ENCODE measurements around the gene HOXD11. TPM values are rescaled to one million over a fixed set of nuclear protein-coding genes. Genes with fewer than 3 reads are reported as not detected.

HOXD11 gene
- total RNA-seq, 2 experiments from 2014 or later = not detected

GRCh38 chr2:176068419-176068832, 38.7 kb upstream of the HOXD11 start:
- ChIA-PET CTCF (ENCODE audit: unreplicated experiment) (no interaction called here), POLR2A (no interaction called here)
- no peaks in the 10 kb centered on the region for H3K4me1 ChIP-seq (ENCODE audit: insufficient read depth, low read length, poor library complexity, severe bottlenecking)
- H3K4me3 ChIP-seq (ENCODE audit: low read depth, low read length, poor library complexity, severe bottlenecking) = no peak overlapping the region
- H3K9me3 ChIP-seq (ENCODE audit: low read length) = no peaks in the 10 kb centered on the region
- no peak overlapping the region for H3K4me2 ChIP-seq (ENCODE audit: low read length)
- H4K20me1 ChIP-seq (ENCODE audit: insufficient read depth, low read length) = no peaks in the 10 kb centered on the region
- H3K9me2 ChIP-seq (ENCODE audit: insufficient read depth, low read length) = no peaks in the 10 kb centered on the region
- BruUV-seq (replicated peaks) = no TSS peak
- DNase-seq (ENCODE audit: low spot score) = no peak
- no peaks in the 10 kb centered on the region for H3K36me3 ChIP-seq (ENCODE audit: insufficient read depth, low read length)
- TF ChIP-seq CTCF (conservative IDR thresholded peaks at IDR 0.05; ENCODE audit: low read length) = no peak
- no peak for TF ChIP-seq EZH2phosphoT487 (IDR thresholded peaks at IDR 0.05; ENCODE audit: borderline replicate concordance, low read depth, low read length)
- intact Hi-C loops (cut with micrococcal nuclease; ENCODE audit: unreplicated experiment) = no loop called here
- no peak overlapping the region for H2AFZ ChIP-seq (ENCODE audit: low read length)
- H3K79me2 ChIP-seq (ENCODE audit: insufficient read depth, low read depth, low read length) = no peaks in the 10 kb centered on the region
- H3K27ac ChIP-seq (ENCODE audit: low read depth, low read length, poor library complexity, severe bottlenecking) = no peak overlapping the region

- no peaks in the 10 kb centered on the region for H3K36me3 ChIP-seq (ENCODE audit: insufficient read depth, low read length)
- DNase-seq (ENCODE audit: low spot score) = no peak
- no peak overlapping the region for H3K4me2 ChIP-seq (ENCODE audit: low read length)
- no peak for TF ChIP-seq EZH2phosphoT487 (IDR thresholded peaks at IDR 0.05; ENCODE audit: borderline replicate concordance, low read depth, low read length)
- no peak for TF ChIP-seq CTCF (conservative IDR thresholded peaks at IDR 0.05; ENCODE audit: low read length)
- H3K4me3 ChIP-seq (ENCODE audit: low read depth, low read length, poor library complexity, severe bottlenecking) = no peak overlapping the region
- H3K27ac ChIP-seq (ENCODE audit: low read depth, low read length, poor library complexity, severe bottlenecking) = no peak overlapping the region
- H4K20me1 ChIP-seq (ENCODE audit: insufficient read depth, low read length) = no peaks in the 10 kb centered on the region
- BruUV-seq (replicated peaks) = no TSS peak
- H3K79me2 ChIP-seq (ENCODE audit: insufficient read depth, low read depth, low read length) = no peaks in the 10 kb centered on the region
- CTCF ChIA-PET (ENCODE audit: unreplicated experiment) = interaction anchor here (0.5 kb wide), 1 partner anchor 650 kb away, joined by 3 read pairs; no protein-coding TSS in a partner anchor
- no peak overlapping the region for H2AFZ ChIP-seq (ENCODE audit: low read length)
- no peaks in the 10 kb centered on the region for H3K4me1 ChIP-seq (ENCODE audit: insufficient read depth, low read length, poor library complexity, severe bottlenecking)
- intact Hi-C loops (cut with micrococcal nuclease; ENCODE audit: unreplicated experiment) = no loop called here
- POLR2A ChIA-PET = no interaction called here
- H3K9me2 ChIP-seq (ENCODE audit: insufficient read depth, low read length) = no peaks in the 10 kb centered on the region
- no peaks in the 10 kb centered on the region for H3K9me3 ChIP-seq (ENCODE audit: low read length)
Observed at GRCh38 chr2:176071330-176072291, 35.5 kb upstream of the HOXD11 start.

- H3K4me1 ChIP-seq (ENCODE audit: insufficient read depth, low read length, poor library complexity, severe bottlenecking) = no peaks in the 10 kb centered on the region
- TF ChIP-seq CTCF (conservative IDR thresholded peaks at IDR 0.05; ENCODE audit: low read length) (no peak), EZH2phosphoT487 (IDR thresholded peaks at IDR 0.05; ENCODE audit: borderline replicate concordance, low read depth, low read length) (no peak)
Observed at GRCh38 chr2:176072292-176072669, 34.8 kb upstream of the HOXD11 start.

More at GRCh38 chr2:176072292-176072669, 34.8 kb upstream of the HOXD11 start:
- Histone ChIP-seq H3K4me3 (ENCODE audit: low read depth, low read length, poor library complexity, severe bottlenecking) (no peak overlapping the region), H3K27ac (ENCODE audit: low read depth, low read length, poor library complexity, severe bottlenecking) (no peak overlapping the region), H3K79me2 (ENCODE audit: insufficient read depth, low read depth, low read length) (no peaks in the 10 kb centered on the region), H3K9me2 (ENCODE audit: insufficient read depth, low read length) (no peaks in the 10 kb centered on the region), H3K36me3 (ENCODE audit: insufficient read depth, low read length) (no peaks in the 10 kb centered on the region), H3K9me3 (ENCODE audit: low read length) (no peaks in the 10 kb centered on the region), H2AFZ (ENCODE audit: low read length) (no peak overlapping the region), H4K20me1 (ENCODE audit: insufficient read depth, low read length) (no peaks in the 10 kb centered on the region), H3K4me2 (ENCODE audit: low read length) (no peak overlapping the region)
- ChIA-PET POLR2A (no interaction called here), CTCF (ENCODE audit: unreplicated experiment) (interaction anchor here (0.5 kb wide), 1 partner anchor 651 kb away, joined by 3 read pairs; no protein-coding TSS in a partner anchor)
- intact Hi-C loops (cut with micrococcal nuclease; ENCODE audit: unreplicated experiment) = no loop called here
- no peak for DNase-seq (ENCODE audit: low spot score)
- BruUV-seq (replicated peaks) = no TSS peak
